Psoas muscle (tissue), 8 donors: ENCODE data around the gene HIGD1B. TPM values are rescaled to one million over a fixed set of nuclear protein-coding genes. Genes with fewer than 3 reads are reported as not detected.

Source experiments
- ATAC-seq, 4 donors: fragments of 200-7000 bp; cut with Tn5 transposase; one replicate each; pipeline ENCODE4 v1.9.1; 2020; ENCODE audit warnings: moderate library complexity in 3 of 4, mild to moderate bottlenecking in 2 of 4
- DNase-seq, 2 donors: peaks; one replicate each; pipeline ENCODE4 v3.0.0-alpha.2; 2020
- H3K27ac ChIP-seq: fragments of 200-600 bp; one replicate; pipeline ENCODE4 v1.8.0; 2022
- H3K27me3 ChIP-seq, 3 donors: fragments of 200-600 bp in 1 of 3; one replicate each; pipeline versions ENCODE4 v1.6.1 to v1.8.0; 2013 to 2022; ENCODE audit warnings: low read length in 2 of 3, mild to moderate bottlenecking in 2 of 3, moderate library complexity in 1 of 3; ENCODE audit not compliant: insufficient read depth in 3 of 3
- H3K36me3 ChIP-seq, 2 donors: fragments of 200-600 bp in 1 of 2; one replicate each; pipeline versions ENCODE4 v1.6.1 to v1.8.0; 2013 to 2022; ENCODE audit warnings: low read depth in 1 of 2, mild to moderate bottlenecking in 1 of 2, moderate library complexity in 1 of 2; ENCODE audit not compliant: insufficient read depth in 1 of 2
- H3K4me1 ChIP-seq: fragments of 200-600 bp; one replicate; pipeline ENCODE4 v1.8.0; 2022
- H3K4me3 ChIP-seq: fragments of 200-600 bp; one replicate; pipeline ENCODE4 v1.8.0; 2022; ENCODE audit warnings: mild to moderate bottlenecking
- H3K9me3 ChIP-seq: fragments of 200-600 bp; one replicate; pipeline ENCODE4 v1.8.0; 2022
- CTCF ChIP-seq: fragments of 200-600 bp; IDR thresholded peaks from one replicate; pipeline ENCODE4 v1.8.0; 2022; ENCODE audit warnings: antibody characterized with exemption
- WGBS, 3 donors: extraction: QIAGEN DNeasy Blood & Tissue Kit; methylation state at CpG; one replicate each; pipeline versions ENCODE4 v1.1.6 to v1.1.7; 2013; 5-methylcytosine and 5-hydroxymethylcytosine counted together
- intact Hi-C, 2 donors: fragments of 100-400 bp; cut with DNase I; formaldehyde crosslinking; loops; one replicate each; pipeline versions ENCODE4 v1.11.0 to v1.14.2; 2022
- polyA plus RNA-seq, 3 donors: library from polyadenylated mRNA; stranded (reverse); fragments of 200-250 nt; gene quantifications; one replicate each; pipeline ENCODE4 v1.2.3, GENCODE V29; 2013
- total RNA-seq, 4 donors: library from RNA; stranded (reverse); fragmentation: NEBNext Ultra II Directional in 2 of 4; extraction: Animal tissue kit (Norgen Biotek cat#: 25700) in 2 of 4; gene quantifications; one replicate each; pipeline versions ENCODE4 v1.2.1 to v1.2.4, GENCODE V29; 2021 to 2023
- donor health status: healthy with polysubstance abuse.
- donor health status: DM: no; HTN: no; CAD: no; lungs with moderate emphysema.
- donor health status: Bipolar disorder and iron deficiency.
- donor health status: healthy.
- donor health status: DM: yes; HTN: yes; CAD: no.
- donor health status: DM: no; HTN: no; CAD: no.
- donor health status: DM: no; HTN: no; CAD: no.
- donor health status: DM: yes; HTN: yes; CAD: no.

The HIGD1B gene
- total and polyA plus RNA-seq, 7 donors, result 4.6 to 17.9 (median 10.0) TPM

DNA sequence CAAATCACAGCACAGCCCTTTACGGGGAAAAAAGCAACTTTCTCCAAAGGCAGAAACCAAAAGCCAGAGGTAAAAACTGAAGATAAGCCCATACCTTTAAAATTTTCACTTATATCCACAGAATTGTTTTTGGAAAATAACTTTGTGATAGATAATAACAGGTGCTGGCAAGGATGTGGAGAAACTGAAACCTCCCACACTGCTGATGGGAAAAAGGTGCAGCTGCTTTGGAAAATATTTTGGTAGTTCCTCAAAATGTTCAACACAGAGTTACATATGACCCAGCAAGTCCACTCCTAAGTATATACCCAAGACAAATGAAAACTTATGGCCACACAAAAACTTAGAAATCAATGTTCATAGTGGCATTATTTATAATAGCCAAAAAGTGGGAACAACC, 39.3 kb downstream of the HIGD1B start:
- peaks cover 17 to 76% of the 10 kb centered on the region in 2 donors for H3K36me3 ChIP-seq
- no peak for ATAC-seq

GRCh38 chr17:44887971-44888954, 40.6 kb downstream of the HIGD1B start:
- no peak for ATAC-seq
- Histone ChIP-seq H3K36me3 (peaks cover 12 to 76% of the 10 kb centered on the region in 2 donors), H3K27ac (no peak overlapping the region), H3K9me3 (no peaks in the 10 kb centered on the region), H3K4me1 (no peaks in the 10 kb centered on the region), H3K4me3 (no peak overlapping the region), H3K27me3 (no peaks in the 10 kb centered on the region)
- intact Hi-C loops, result no loop called here
- TF ChIP-seq CTCF, result no peak
- WGBS, 3 donors, result 76 to 84% (median 78%) methylated on average over 10 of the region's 10 CpGs
- no peak for DNase-seq

More for the DNA sequence above, 39.3 kb downstream of the HIGD1B start:
- Histone ChIP-seq H3K4me3 (no peak overlapping the region), H3K9me3 (no peaks in the 10 kb centered on the region), H3K27me3 (no peaks in the 10 kb centered on the region), H3K4me1 (no peaks in the 10 kb centered on the region), H3K27ac (no peak overlapping the region)
- WGBS, 3 donors, result 56 to 76% (median 61%) methylated on average over 1 of the region's 1 CpG
- intact Hi-C loops, result no loop called here
- no peak for TF ChIP-seq CTCF
- no peak for DNase-seq

- TF ChIP-seq CTCF, result no peak
- Histone ChIP-seq H3K27ac (no peak overlapping the region), H3K36me3 (peaks cover 9 to 76% of the 10 kb centered on the region in 2 donors), H3K4me1 (no peaks in the 10 kb centered on the region), H3K9me3 (no peaks in the 10 kb centered on the region), H3K27me3 (no peaks in the 10 kb centered on the region), H3K4me3 (no peak overlapping the region)
- DNase-seq, result no peak
- WGBS, 3 donors, result 72 to 79% (median 79%) methylated on average over 7 of the region's 7 CpGs
- peak in 1 of 4 donors; percentile 30 for ATAC-seq
- intact Hi-C loops, result no loop called here
These were observed 41.3 kb downstream of the HIGD1B start for GRCh38 chr17:44889003-44889402.

DNA sequence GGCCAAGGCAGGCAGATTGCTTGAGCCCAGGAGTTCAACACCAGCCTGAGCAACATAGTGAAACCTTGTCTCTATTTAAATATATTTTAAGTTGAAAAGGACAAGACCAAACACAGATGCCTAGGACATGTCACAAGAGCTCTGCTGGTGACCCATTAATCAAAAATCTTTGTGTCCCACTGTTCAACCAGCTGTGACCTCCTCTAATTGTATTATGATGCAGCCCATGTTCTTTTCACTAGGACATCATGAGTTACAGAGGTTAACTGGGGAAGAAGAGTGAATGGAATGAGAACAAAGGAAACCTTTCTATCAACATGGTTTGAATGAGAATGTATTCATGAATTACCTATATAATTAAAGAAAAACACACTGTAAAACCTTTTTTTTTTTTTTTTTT, 44.6 kb downstream of the HIGD1B start:
- intact Hi-C loops, result no loop called here
- no peak overlapping the region for H3K27ac ChIP-seq
- TF ChIP-seq CTCF, result no peak
- H3K4me3 ChIP-seq, result no peak overlapping the region
- H3K27me3 ChIP-seq, result no peaks in the 10 kb centered on the region
- H3K4me1 ChIP-seq, result peaks cover 1% of the 10 kb centered on the region
- DNase-seq, result no peak
- ATAC-seq, result no peak
- H3K36me3 ChIP-seq, result peaks cover 5 to 60% of the 10 kb centered on the region in 2 donors
- H3K9me3 ChIP-seq, result no peaks in the 10 kb centered on the region
